DOHH2 (cell line): ENCODE measurements around the gene MAP1LC3C.

Experiments
- EZH2phosphoT487 ChIP-seq: fragments of 200-600 bp; sonication (generic); IDR thresholded peaks from 2 replicates; pipeline ENCODE4 v1.6.1; 2017; ENCODE audit warnings: borderline replicate concordance, mild to moderate bottlenecking, antibody characterized with exemption, low read length, moderate library complexity, mixed read lengths
- TF ChIP-seq, protein P1 (sequence below): fragments of 200-600 bp; sonication (generic); IDR thresholded peaks from one replicate; pipeline ENCODE4 v1.5.1; 2014; ENCODE audit warnings: antibody characterized with exemption, mild to moderate bottlenecking, low read depth, low read length; ENCODE audit not compliant: poor library complexity, severe bottlenecking

DNA sequence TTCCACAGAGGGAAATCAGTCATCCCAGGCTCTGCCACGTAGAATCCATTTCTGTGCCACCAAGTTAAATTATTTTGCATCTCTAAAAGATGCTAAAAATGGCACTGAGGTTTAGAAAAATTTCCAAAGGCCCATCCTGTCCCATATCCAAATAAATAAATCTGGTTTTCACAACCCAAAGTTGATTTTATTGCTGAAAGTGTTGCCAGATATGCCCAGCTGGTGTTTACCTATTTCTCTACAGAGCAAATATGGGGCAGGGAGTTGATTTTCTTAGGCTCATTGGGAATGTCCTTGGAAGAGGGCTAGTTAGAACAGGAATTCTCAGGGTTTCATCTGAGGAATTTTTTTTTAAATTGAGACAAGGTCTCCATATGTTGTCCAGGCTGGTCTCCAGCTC is 19.0 kb downstream of the MAP1LC3C start:
- TF ChIP-seq, protein P1, sequence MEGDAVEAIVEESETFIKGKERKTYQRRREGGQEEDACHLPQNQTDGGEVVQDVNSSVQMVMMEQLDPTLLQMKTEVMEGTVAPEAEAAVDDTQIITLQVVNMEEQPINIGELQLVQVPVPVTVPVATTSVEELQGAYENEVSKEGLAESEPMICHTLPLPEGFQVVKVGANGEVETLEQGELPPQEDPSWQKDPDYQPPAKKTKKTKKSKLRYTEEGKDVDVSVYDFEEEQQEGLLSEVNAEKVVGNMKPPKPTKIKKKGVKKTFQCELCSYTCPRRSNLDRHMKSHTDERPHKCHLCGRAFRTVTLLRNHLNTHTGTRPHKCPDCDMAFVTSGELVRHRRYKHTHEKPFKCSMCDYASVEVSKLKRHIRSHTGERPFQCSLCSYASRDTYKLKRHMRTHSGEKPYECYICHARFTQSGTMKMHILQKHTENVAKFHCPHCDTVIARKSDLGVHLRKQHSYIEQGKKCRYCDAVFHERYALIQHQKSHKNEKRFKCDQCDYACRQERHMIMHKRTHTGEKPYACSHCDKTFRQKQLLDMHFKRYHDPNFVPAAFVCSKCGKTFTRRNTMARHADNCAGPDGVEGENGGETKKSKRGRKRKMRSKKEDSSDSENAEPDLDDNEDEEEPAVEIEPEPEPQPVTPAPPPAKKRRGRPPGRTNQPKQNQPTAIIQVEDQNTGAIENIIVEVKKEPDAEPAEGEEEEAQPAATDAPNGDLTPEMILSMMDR = no peak
- no peak for TF ChIP-seq EZH2phosphoT487
